Measurements from ENCODE around the gene CPEB3.
"Not testable (repeated sequence)": the region's sequence is repeated elsewhere in the genome, so short reads cannot be mapped to it uniquely, and the experiment has no call there.

The CPEB3 gene

GRCh38 chr10:92087750-92088395, 203.0 kb downstream of the CPEB3 start:
- peak; percentile 50 for DNase-seq

- DNase-seq: no peak
Measured at GRCh38 chr10:92082583-92083280, 208.1 kb downstream of the CPEB3 start.

- DNase-seq: no peak
Measured at GRCh38 chr10:92081641-92082040, 209.2 kb downstream of the CPEB3 start.

- no peak for DNase-seq
Measured at GRCh38 chr10:92080244-92080643, 210.6 kb downstream of the CPEB3 start.

GRCh38 chr10:92079003-92079402, 211.9 kb downstream of the CPEB3 start:
- no peak for DNase-seq

GRCh38 chr10:92076722-92077121, 214.2 kb downstream of the CPEB3 start:
- no peak for DNase-seq

GRCh38 chr10:92075829-92076228, 215.0 kb downstream of the CPEB3 start:
- DNase-seq: no peak

- DNase-seq: no peak
Measured at GRCh38 chr10:92074126-92074887, 216.6 kb downstream of the CPEB3 start.

- no peak for DNase-seq
Measured at GRCh38 chr10:92068900-92069299, 222.0 kb downstream of the CPEB3 start.

GRCh38 chr10:92066386-92066785, 224.5 kb downstream of the CPEB3 start:
- DNase-seq: no peak

- DNase-seq: no peak
Measured at GRCh38 chr10:92064506-92064905, 226.4 kb downstream of the CPEB3 start.

GRCh38 chr10:92062273-92062672, 228.6 kb downstream of the CPEB3 start:
- no peak for DNase-seq

GRCh38 chr10:92054807-92055206, 236.1 kb downstream of the CPEB3 start:
- DNase-seq: no peak

- no peak for DNase-seq
Measured at GRCh38 chr10:92052741-92053140, 238.1 kb downstream of the CPEB3 start.

- DNase-seq: no peak
Measured at GRCh38 chr10:92052088-92052487, 238.8 kb downstream of the CPEB3 start.

GRCh38 chr10:92047215-92047614, 243.7 kb downstream of the CPEB3 start:
- no peak for DNase-seq

GRCh38 chr10:92045641-92046106, 245.2 kb downstream of the CPEB3 start:
- DNase-seq: no peak

- DNase-seq: no peak
Measured at GRCh38 chr10:92042541-92042940, 248.3 kb downstream of the CPEB3 start.

GRCh38 chr10:92038949-92039348, 251.9 kb downstream of the CPEB3 start:
- no peak for DNase-seq

- not testable (repeated sequence) for DNase-seq
Measured at GRCh38 chr10:92033070-92033469, 257.8 kb downstream of the CPEB3 start.

- DNase-seq: no peak
Measured at GRCh38 chr10:92031580-92031979, 259.3 kb downstream of the CPEB3 start.

GRCh38 chr10:92027141-92027540, 263.7 kb downstream of the CPEB3 start:
- no peak for DNase-seq

- DNase-seq: not testable (repeated sequence)
Measured at GRCh38 chr10:92025340-92025739, 265.5 kb downstream of the CPEB3 start.

GRCh38 chr10:92024700-92025099, 266.2 kb downstream of the CPEB3 start:
- no peak for DNase-seq

Measured in amniotic stem cell (primary cell).